ENCODE measurements around the gene RRP1B. TPM values are rescaled to one million over a fixed set of nuclear protein-coding genes. Genes with fewer than 3 reads are reported as not detected.

Gene RRP1B
- total RNA-seq, 1 donor from 2014 or later, result 34.0 TPM

DNA sequence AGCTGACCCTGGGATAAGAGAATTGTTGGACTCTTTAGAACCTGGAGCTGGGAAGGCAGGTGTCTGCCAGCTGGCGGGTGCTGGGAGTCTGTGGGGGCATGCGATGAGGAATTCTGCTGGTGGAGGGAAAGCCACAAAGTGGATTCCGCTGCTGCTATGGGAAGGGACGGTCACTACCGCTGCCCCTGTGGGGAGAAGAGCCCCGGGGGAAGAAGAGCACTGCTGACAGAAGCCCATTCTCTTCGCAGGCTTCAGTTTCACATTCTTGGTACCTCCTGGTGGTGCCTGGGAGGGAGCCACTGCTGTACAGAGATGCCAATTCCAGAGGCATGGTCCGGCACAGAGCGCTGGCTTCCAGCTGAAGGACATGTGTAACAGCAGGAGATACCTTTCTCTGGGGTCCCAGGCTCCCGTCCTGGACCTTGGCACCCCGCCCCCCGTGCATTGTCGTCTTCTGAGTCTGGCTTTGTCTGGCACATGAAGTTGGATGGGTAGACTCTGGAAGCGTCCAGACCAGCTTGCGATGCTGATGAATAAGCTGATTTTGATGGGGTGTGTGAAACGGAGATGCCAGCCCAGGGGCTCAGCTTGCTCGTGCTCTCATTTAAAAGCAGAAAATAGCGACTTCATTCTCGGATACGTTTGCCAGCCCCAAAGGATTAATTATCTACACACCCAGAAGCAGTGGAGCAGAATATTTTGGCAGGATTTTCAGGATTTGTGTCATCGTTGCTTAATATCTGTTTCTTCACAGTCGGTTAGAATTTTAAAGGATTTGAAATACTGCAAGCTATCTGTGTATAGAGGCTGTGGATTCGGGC, 72.7 kb downstream of the RRP1B start:
- Histone ChIP-seq H4K20me1 (ENCODE audit: insufficient read depth, low read length) (peaks cover 75% of the 10 kb centered on the region), H3K27me3 (ENCODE audit: insufficient read depth, low read length) (no peaks in the 10 kb centered on the region), H3K4me3 (ENCODE audit: insufficient read depth, low read depth, low read length) (no peak overlapping the region), H3K9me3 (ENCODE audit: insufficient read depth, low read depth, low read length) (peaks cover 2% of the 10 kb centered on the region), H3K9ac (ENCODE audit: low read length) (peak overlapping the region; percentile 12), H2AFZ (ENCODE audit: low read depth, low read length) (no peak overlapping the region), H3K4me1 (ENCODE audit: insufficient read depth, low read length) (peaks cover 60% of the 10 kb centered on the region), H3K36me3 (ENCODE audit: insufficient read depth, low read length) (no peaks in the 10 kb centered on the region), H3K79me2 (ENCODE audit: insufficient read depth, low read length) (peaks cover 69% of the 10 kb centered on the region), H3K4me2 (ENCODE audit: low read length) (peak overlapping the region; percentile 56), H3K27ac (ENCODE audit: low read depth, low read length) (no peak overlapping the region)
- DNase-seq (ENCODE audit: low read depth), result peak; percentile 75
- Mint-ChIP-seq H3K9me3 (ENCODE audit: unreplicated experiment) (peaks cover 2% of the 10 kb centered on the region), H3K27ac (ENCODE audit: unreplicated experiment) (no peak overlapping the region), H3K27me3 (ENCODE audit: low read depth, unreplicated experiment) (no peaks in the 10 kb centered on the region), H3K4me3 (ENCODE audit: unreplicated experiment) (no peak overlapping the region), H3K4me1 (ENCODE audit: low read depth, unreplicated experiment) (peaks cover 57% of the 10 kb centered on the region), H3K36me3 (ENCODE audit: low read depth, unreplicated experiment) (peaks cover 14% of the 10 kb centered on the region)
- TF ChIP-seq, protein P1, sequence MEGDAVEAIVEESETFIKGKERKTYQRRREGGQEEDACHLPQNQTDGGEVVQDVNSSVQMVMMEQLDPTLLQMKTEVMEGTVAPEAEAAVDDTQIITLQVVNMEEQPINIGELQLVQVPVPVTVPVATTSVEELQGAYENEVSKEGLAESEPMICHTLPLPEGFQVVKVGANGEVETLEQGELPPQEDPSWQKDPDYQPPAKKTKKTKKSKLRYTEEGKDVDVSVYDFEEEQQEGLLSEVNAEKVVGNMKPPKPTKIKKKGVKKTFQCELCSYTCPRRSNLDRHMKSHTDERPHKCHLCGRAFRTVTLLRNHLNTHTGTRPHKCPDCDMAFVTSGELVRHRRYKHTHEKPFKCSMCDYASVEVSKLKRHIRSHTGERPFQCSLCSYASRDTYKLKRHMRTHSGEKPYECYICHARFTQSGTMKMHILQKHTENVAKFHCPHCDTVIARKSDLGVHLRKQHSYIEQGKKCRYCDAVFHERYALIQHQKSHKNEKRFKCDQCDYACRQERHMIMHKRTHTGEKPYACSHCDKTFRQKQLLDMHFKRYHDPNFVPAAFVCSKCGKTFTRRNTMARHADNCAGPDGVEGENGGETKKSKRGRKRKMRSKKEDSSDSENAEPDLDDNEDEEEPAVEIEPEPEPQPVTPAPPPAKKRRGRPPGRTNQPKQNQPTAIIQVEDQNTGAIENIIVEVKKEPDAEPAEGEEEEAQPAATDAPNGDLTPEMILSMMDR (IDR thresholded peaks at IDR 0.05; ENCODE audit: insufficient read depth, low read depth, low read length), result no peak
- no peak for TF ChIP-seq EZH2 (IDR thresholded peaks at IDR 0.05; ENCODE audit: insufficient read depth, low read length)
- FAIRE-seq, result no peak

DNA sequence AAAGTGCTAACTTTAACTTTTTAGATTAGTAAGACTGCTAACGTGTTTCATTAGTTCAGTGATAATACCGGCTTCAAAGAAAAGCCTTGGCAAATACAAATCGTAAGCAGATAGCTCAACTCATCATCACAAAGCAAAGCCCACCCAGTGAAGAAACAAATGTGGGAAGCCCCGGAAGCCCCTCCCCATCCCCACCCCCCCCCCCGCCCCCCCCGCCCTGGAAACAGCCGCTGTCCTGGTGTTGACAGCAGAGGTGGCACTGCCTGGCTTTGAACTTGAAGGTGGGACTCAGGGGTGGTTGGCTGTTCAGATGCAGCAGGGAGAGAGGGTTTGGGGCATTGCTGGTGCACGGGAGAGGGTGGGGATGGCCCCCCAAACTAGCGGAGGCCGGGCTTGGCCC, 73.7 kb downstream of the RRP1B start:
- Mint-ChIP-seq H3K4me1 (ENCODE audit: low read depth, unreplicated experiment) (peaks cover 49% of the 10 kb centered on the region), H3K36me3 (ENCODE audit: low read depth, unreplicated experiment) (peaks cover 16% of the 10 kb centered on the region), H3K9me3 (ENCODE audit: unreplicated experiment) (peaks cover 2% of the 10 kb centered on the region), H3K4me3 (ENCODE audit: unreplicated experiment) (no peak overlapping the region), H3K27ac (ENCODE audit: unreplicated experiment) (no peak overlapping the region), H3K27me3 (ENCODE audit: low read depth, unreplicated experiment) (no peaks in the 10 kb centered on the region)
- H4K20me1 ChIP-seq (ENCODE audit: insufficient read depth, low read length), result peaks cover 80% of the 10 kb centered on the region
- no peaks in the 10 kb centered on the region for H3K36me3 ChIP-seq (ENCODE audit: insufficient read depth, low read length)
- H2AFZ ChIP-seq (ENCODE audit: low read depth, low read length), result no peak overlapping the region
- H3K4me1 ChIP-seq (ENCODE audit: insufficient read depth, low read length), result peaks cover 50% of the 10 kb centered on the region
- no peaks in the 10 kb centered on the region for H3K27me3 ChIP-seq (ENCODE audit: insufficient read depth, low read length)
- H3K27ac ChIP-seq (ENCODE audit: low read depth, low read length), result peak overlapping the region; percentile 46
- FAIRE-seq (no peak), DNase-seq (ENCODE audit: low read depth) (no peak)
- peaks cover 4% of the 10 kb centered on the region for H3K9me3 ChIP-seq (ENCODE audit: insufficient read depth, low read depth, low read length)
- no peak overlapping the region for H3K4me3 ChIP-seq (ENCODE audit: insufficient read depth, low read depth, low read length)
- TF ChIP-seq, protein P1 (IDR thresholded peaks at IDR 0.05; ENCODE audit: insufficient read depth, low read depth, low read length), result no peak
- TF ChIP-seq EZH2 (IDR thresholded peaks at IDR 0.05; ENCODE audit: insufficient read depth, low read length), result no peak
- peaks cover 67% of the 10 kb centered on the region for H3K79me2 ChIP-seq (ENCODE audit: insufficient read depth, low read length)
- H3K4me2 ChIP-seq (ENCODE audit: low read length), result peak overlapping the region; percentile 73
- H3K9ac ChIP-seq (ENCODE audit: low read length), result peak overlapping the region; percentile 43
